Measurements from ENCODE around the gene ST8SIA4.

The ST8SIA4 gene

GRCh38 chr5:100758306-100758705 lies 144.8 kb downstream of the ST8SIA4 start:
- Histone ChIP-seq H3K4me3 (ENCODE audit: low read length) (no peak overlapping the region), H3K9ac (ENCODE audit: low read length) (no peak overlapping the region), H3K27me3 (replicated peaks; ENCODE audit: control insufficient read depth, insufficient read depth, low read length) (no peaks in the 10 kb centered on the region), H3K9me3 (ENCODE audit: control insufficient read depth, low read length) (no peaks in the 10 kb centered on the region), H3K4me1 (ENCODE audit: control insufficient read depth, insufficient read depth, low read length) (peaks cover 2% of the 10 kb centered on the region), H3K36me3 (ENCODE audit: control insufficient read depth, insufficient read depth, low read length, severe bottlenecking) (no peaks in the 10 kb centered on the region)
- no peak for DNase-seq (ENCODE audit: low read depth)

GRCh38 chr5:100757618-100758017 lies 145.5 kb downstream of the ST8SIA4 start:
- H3K4me3 ChIP-seq (ENCODE audit: low read length), result no peak overlapping the region

More at GRCh38 chr5:100757618-100758017, 145.5 kb downstream of the ST8SIA4 start:
- H3K4me1 ChIP-seq (ENCODE audit: control insufficient read depth, insufficient read depth, low read length), result peaks cover 2% of the 10 kb centered on the region
- H3K36me3 ChIP-seq (ENCODE audit: control insufficient read depth, insufficient read depth, low read length, severe bottlenecking), result no peaks in the 10 kb centered on the region
- H3K27me3 ChIP-seq (replicated peaks; ENCODE audit: control insufficient read depth, insufficient read depth, low read length), result no peaks in the 10 kb centered on the region
- DNase-seq (ENCODE audit: low read depth), result no peak
- H3K9ac ChIP-seq (ENCODE audit: low read length), result no peak overlapping the region
- H3K9me3 ChIP-seq (ENCODE audit: control insufficient read depth, low read length), result no peaks in the 10 kb centered on the region
